Neural cell (in vitro differentiated cells): ENCODE results near the gene PRKAB2.

ENCODE experiments used
- EP300 ChIP-seq: fragments of 450-650 bp; conservative IDR thresholded peaks from 2 replicates; pipeline ENCODE4 v1.6.1; 2014; ENCODE audit warnings: antibody characterized with exemption, mild to moderate bottlenecking, moderate library complexity; ENCODE audit not compliant: poor library complexity, severe bottlenecking
- EZH2 ChIP-seq: fragments of 200-600, 300-800 bp; shearing (Covaris generic), sonication (generic); IDR thresholded peaks from 2 replicates; pipeline ENCODE4 v1.6.1; 2014; ENCODE audit warnings: antibody characterized with exemption, low read length, borderline replicate concordance, mild to moderate bottlenecking; ENCODE audit not compliant: insufficient read depth, poor library complexity, severe bottlenecking
- POLR2AphosphoS5 ChIP-seq: IDR thresholded peaks from 2 replicates; pipeline ENCODE4 v1.6.1; 2012
- RAD21 ChIP-seq: fragments of 450-650 bp; conservative IDR thresholded peaks from 2 replicates; pipeline ENCODE4 v1.6.1; 2014; ENCODE audit warnings: antibody characterized with exemption, mild to moderate bottlenecking, moderate library complexity
- SMC3 ChIP-seq: fragments of 450-650 bp; conservative IDR thresholded peaks from 2 replicates; pipeline ENCODE4 v1.6.1; 2014; ENCODE audit warnings: antibody characterized with exemption, mild to moderate bottlenecking, moderate library complexity; ENCODE audit not compliant: poor library complexity
- TF ChIP-seq, protein P1 (sequence below): fragments of 450-650 bp; IDR thresholded peaks from 2 replicates; pipeline ENCODE4 v1.5.1; 2014; ENCODE audit warnings: antibody characterized with exemption, mild to moderate bottlenecking, moderate library complexity; ENCODE audit not compliant: poor library complexity, severe bottlenecking
- TF ChIP-seq, protein P2 (sequence below): IDR thresholded peaks from 2 replicates; pipeline ENCODE4 v1.6.1; 2012; ENCODE audit warnings: borderline replicate concordance

DNA sequence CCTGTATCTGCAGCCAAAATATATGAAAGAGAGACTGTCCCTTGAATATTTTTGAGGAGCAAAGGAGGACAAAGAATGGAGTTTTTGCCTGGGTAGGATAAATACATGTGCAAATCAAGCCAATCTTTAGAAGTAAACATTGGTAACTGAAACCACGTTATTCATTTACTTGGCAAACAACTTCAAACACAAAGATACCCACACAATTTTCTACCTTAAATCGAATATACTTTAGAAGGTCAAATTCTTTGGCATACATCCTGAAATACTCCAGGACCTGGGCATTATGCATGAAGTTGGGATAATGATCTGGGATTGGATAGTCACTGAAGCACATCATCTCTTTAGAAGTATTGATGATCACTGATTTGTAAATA lies 43.3 kb upstream of the PRKAB2 start:
- TF ChIP-seq, protein P1, sequence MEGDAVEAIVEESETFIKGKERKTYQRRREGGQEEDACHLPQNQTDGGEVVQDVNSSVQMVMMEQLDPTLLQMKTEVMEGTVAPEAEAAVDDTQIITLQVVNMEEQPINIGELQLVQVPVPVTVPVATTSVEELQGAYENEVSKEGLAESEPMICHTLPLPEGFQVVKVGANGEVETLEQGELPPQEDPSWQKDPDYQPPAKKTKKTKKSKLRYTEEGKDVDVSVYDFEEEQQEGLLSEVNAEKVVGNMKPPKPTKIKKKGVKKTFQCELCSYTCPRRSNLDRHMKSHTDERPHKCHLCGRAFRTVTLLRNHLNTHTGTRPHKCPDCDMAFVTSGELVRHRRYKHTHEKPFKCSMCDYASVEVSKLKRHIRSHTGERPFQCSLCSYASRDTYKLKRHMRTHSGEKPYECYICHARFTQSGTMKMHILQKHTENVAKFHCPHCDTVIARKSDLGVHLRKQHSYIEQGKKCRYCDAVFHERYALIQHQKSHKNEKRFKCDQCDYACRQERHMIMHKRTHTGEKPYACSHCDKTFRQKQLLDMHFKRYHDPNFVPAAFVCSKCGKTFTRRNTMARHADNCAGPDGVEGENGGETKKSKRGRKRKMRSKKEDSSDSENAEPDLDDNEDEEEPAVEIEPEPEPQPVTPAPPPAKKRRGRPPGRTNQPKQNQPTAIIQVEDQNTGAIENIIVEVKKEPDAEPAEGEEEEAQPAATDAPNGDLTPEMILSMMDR, result no peak
- TF ChIP-seq EP300 (no peak), EZH2 (no peak), POLR2AphosphoS5 (no peak), SMC3 (no peak), RAD21 (no peak)
- TF ChIP-seq, protein P2, sequence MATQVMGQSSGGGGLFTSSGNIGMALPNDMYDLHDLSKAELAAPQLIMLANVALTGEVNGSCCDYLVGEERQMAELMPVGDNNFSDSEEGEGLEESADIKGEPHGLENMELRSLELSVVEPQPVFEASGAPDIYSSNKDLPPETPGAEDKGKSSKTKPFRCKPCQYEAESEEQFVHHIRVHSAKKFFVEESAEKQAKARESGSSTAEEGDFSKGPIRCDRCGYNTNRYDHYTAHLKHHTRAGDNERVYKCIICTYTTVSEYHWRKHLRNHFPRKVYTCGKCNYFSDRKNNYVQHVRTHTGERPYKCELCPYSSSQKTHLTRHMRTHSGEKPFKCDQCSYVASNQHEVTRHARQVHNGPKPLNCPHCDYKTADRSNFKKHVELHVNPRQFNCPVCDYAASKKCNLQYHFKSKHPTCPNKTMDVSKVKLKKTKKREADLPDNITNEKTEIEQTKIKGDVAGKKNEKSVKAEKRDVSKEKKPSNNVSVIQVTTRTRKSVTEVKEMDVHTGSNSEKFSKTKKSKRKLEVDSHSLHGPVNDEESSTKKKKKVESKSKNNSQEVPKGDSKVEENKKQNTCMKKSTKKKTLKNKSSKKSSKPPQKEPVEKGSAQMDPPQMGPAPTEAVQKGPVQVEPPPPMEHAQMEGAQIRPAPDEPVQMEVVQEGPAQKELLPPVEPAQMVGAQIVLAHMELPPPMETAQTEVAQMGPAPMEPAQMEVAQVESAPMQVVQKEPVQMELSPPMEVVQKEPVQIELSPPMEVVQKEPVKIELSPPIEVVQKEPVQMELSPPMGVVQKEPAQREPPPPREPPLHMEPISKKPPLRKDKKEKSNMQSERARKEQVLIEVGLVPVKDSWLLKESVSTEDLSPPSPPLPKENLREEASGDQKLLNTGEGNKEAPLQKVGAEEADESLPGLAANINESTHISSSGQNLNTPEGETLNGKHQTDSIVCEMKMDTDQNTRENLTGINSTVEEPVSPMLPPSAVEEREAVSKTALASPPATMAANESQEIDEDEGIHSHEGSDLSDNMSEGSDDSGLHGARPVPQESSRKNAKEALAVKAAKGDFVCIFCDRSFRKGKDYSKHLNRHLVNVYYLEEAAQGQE, result no peak
